Measurements from ENCODE around the gene SORCS2.

The SORCS2 gene

DNA sequence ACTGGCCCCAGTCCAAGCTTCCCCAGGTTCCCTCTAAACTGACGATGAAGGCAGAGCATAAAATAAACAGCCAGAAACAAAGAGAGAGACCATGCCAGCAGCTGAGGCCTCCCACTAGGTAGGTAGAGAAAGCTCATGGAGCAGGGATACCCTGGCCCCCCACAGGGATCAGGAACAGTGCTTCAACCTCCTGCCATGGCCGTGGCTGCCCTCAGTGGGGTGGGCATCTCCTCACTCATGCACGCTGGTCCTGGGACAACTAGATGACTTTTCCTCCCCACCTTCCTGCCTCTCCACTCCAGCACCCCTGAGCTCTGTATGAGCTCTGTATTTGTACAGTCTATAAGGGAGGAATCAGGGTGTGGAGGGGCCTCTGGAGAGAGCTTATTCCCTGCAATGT lies 360.1 kb downstream of the SORCS2 start:
- POLR2A ChIA-PET = no interaction called here

GRCh38 chr4:7553280-7553679 lies 360.9 kb downstream of the SORCS2 start:
- H3K4me3 ChIP-seq (ENCODE audit: low read depth, low read length) = no peak overlapping the region
- H3K4me1 ChIP-seq (ENCODE audit: control insufficient read depth, insufficient read depth, low read length) = no peaks in the 10 kb centered on the region
- ChIA-PET POLR2A (no interaction called here), CTCF (interaction anchor here (0.7 kb wide), 1 partner anchor 196 kb away, joined by 3 read pairs; no protein-coding TSS in a partner anchor)
- no peaks in the 10 kb centered on the region for H3K9me3 ChIP-seq (ENCODE audit: control insufficient read depth, insufficient read depth, low read depth, low read length)
- no peak overlapping the region for H3K27ac ChIP-seq (ENCODE audit: extremely low read depth, low read depth, low read length)
- TF ChIP-seq ZNF157 (tag by site-specific recombination; IDR thresholded peaks at IDR 0.05) (no peak), ZFP41 (tag by site-specific recombination; IDR thresholded peaks at IDR 0.05; ENCODE audit: borderline replicate concordance) (no peak), ZNF510 (tag by site-specific recombination; IDR thresholded peaks at IDR 0.05; ENCODE audit: insufficient replicate concordance) (no peak), ZNF155 (tag by site-specific recombination; IDR thresholded peaks at IDR 0.05) (no peak), ZNF354C (tag by site-specific recombination; IDR thresholded peaks at IDR 0.05; ENCODE audit: borderline replicate concordance, low read depth) (no peak), ZNF24 (tag by site-specific recombination; IDR thresholded peaks at IDR 0.05) (no peak), ZNF670 (tag by site-specific recombination; IDR thresholded peaks at IDR 0.05; ENCODE audit: low read depth) (no peak), ZXDB (tag by site-specific recombination; IDR thresholded peaks at IDR 0.05) (no peak), KLF16 (tag by site-specific recombination; IDR thresholded peaks at IDR 0.05) (no peak), ZNF48 (tag by site-specific recombination; IDR thresholded peaks at IDR 0.05) (no peak), ZNF223 (tag by site-specific recombination; IDR thresholded peaks at IDR 0.05) (no peak)
- TF ChIP-seq, protein P1, sequence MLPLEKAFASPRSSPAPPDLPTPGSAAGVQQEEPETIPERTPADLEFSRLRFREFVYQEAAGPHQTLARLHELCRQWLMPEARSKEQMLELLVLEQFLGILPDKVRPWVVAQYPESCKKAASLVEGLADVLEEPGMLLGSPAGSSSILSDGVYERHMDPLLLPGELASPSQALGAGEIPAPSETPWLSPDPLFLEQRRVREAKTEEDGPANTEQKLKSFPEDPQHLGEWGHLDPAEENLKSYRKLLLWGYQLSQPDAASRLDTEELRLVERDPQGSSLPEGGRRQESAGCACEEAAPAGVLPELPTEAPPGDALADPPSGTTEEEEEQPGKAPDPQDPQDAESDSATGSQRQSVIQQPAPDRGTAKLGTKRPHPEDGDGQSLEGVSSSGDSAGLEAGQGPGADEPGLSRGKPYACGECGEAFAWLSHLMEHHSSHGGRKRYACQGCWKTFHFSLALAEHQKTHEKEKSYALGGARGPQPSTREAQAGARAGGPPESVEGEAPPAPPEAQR (tag by site-specific recombination; IDR thresholded peaks at IDR 0.05) = no peak
- TF ChIP-seq, protein P2, sequence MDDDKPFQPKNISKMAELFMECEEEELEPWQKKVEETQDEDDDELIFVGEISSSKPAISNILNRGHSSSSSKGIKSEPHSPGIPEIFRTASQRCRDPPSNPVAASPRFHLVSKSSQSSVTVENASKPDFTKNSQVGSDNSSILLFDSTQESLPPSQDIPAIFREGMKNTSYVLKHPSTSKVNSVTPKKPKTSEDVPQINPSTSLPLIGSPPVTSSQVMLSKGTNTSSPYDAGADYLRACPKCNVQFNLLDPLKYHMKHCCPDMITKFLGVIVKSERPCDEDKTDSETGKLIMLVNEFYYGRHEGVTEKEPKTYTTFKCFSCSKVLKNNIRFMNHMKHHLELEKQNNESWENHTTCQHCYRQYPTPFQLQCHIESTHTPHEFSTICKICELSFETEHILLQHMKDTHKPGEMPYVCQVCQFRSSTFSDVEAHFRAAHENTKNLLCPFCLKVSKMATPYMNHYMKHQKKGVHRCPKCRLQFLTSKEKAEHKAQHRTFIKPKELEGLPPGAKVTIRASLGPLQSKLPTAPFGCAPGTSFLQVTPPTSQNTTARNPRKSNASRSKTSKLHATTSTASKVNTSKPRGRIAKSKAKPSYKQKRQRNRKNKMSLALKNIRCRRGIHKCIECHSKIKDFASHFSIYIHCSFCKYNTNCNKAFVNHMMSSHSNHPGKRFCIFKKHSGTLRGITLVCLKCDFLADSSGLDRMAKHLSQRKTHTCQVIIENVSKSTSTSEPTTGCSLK (tag by site-specific recombination; IDR thresholded peaks at IDR 0.05) = no peak
- H3K36me3 ChIP-seq (ENCODE audit: control insufficient read depth in 2 of 2, insufficient read depth in 1 of 2, low read length in 2 of 2) = no peaks in the 10 kb centered on the region

More for the DNA sequence above, 360.1 kb downstream of the SORCS2 start:
- CTCF ChIA-PET = no interaction called here
- no peak overlapping the region for H3K27ac ChIP-seq (ENCODE audit: extremely low read depth, low read depth, low read length)
- no peak overlapping the region for H3K4me3 ChIP-seq (ENCODE audit: low read depth, low read length)
- H3K9me3 ChIP-seq (ENCODE audit: control insufficient read depth, insufficient read depth, low read depth, low read length) = no peaks in the 10 kb centered on the region
- H3K36me3 ChIP-seq (ENCODE audit: control insufficient read depth in 2 of 2, insufficient read depth in 1 of 2, low read length in 2 of 2) = no peaks in the 10 kb centered on the region
- TF ChIP-seq, protein P3, sequence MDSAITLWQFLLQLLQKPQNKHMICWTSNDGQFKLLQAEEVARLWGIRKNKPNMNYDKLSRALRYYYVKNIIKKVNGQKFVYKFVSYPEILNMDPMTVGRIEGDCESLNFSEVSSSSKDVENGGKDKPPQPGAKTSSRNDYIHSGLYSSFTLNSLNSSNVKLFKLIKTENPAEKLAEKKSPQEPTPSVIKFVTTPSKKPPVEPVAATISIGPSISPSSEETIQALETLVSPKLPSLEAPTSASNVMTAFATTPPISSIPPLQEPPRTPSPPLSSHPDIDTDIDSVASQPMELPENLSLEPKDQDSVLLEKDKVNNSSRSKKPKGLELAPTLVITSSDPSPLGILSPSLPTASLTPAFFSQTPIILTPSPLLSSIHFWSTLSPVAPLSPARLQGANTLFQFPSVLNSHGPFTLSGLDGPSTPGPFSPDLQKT (IDR thresholded peaks at IDR 0.05; ENCODE audit: borderline replicate concordance, low read depth, low read length) = no peak
- TF ChIP-seq ZNF19 (tag by site-specific recombination; IDR thresholded peaks at IDR 0.05; ENCODE audit: low read depth) (no peak), ZNF768 (tag by site-specific recombination; IDR thresholded peaks at IDR 0.05) (no peak), ZNF677 (tag by site-specific recombination; IDR thresholded peaks at IDR 0.05) (no peak), ZNF48 (tag by site-specific recombination; IDR thresholded peaks at IDR 0.05) (no peak), ZNF701 (tag by site-specific recombination; IDR thresholded peaks at IDR 0.05) (no peak), BCL11A (tag by site-specific recombination; IDR thresholded peaks at IDR 0.05; ENCODE audit: low read depth) (no peak), PRDM1 (tag by site-specific recombination; IDR thresholded peaks at IDR 0.05) (no peak), WT1 (tag by site-specific recombination; IDR thresholded peaks at IDR 0.05) (no peak), ZNF341 (tag by site-specific recombination; IDR thresholded peaks at IDR 0.05; ENCODE audit: low read depth) (no peak), ZNF830 (tag by site-specific recombination; IDR thresholded peaks at IDR 0.05; ENCODE audit: low read depth) (no peak), GFI1B (tag by site-specific recombination; IDR thresholded peaks at IDR 0.05) (no peak), ZNF561 (tag by site-specific recombination; IDR thresholded peaks at IDR 0.05; ENCODE audit: borderline replicate concordance) (no peak), ZNF791 (tag by site-specific recombination; IDR thresholded peaks at IDR 0.05) (no peak), ZNF76 (tag by site-specific recombination; IDR thresholded peaks at IDR 0.05; ENCODE audit: borderline replicate concordance, low read depth) (no peak)
- TF ChIP-seq, protein P4, sequence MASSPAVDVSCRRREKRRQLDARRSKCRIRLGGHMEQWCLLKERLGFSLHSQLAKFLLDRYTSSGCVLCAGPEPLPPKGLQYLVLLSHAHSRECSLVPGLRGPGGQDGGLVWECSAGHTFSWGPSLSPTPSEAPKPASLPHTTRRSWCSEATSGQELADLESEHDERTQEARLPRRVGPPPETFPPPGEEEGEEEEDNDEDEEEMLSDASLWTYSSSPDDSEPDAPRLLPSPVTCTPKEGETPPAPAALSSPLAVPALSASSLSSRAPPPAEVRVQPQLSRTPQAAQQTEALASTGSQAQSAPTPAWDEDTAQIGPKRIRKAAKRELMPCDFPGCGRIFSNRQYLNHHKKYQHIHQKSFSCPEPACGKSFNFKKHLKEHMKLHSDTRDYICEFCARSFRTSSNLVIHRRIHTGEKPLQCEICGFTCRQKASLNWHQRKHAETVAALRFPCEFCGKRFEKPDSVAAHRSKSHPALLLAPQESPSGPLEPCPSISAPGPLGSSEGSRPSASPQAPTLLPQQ (tag by site-specific recombination; IDR thresholded peaks at IDR 0.05) = no peak
- TF ChIP-seq, protein P5, sequence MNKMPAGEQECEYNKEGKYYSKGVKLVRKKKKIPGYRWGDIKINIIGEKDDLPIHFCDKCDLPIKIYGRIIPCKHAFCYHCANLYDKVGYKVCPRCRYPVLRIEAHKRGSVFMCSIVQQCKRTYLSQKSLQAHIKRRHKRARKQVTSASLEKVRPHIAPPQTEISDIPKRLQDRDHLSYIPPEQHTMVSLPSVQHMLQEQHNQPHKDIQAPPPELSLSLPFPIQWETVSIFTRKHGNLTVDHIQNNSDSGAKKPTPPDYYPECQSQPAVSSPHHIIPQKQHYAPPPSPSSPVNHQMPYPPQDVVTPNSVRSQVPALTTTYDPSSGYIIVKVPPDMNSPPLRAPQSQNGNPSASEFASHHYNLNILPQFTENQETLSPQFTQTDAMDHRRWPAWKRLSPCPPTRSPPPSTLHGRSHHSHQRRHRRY (tag by site-specific recombination; IDR thresholded peaks at IDR 0.05) = no peak
- no peaks in the 10 kb centered on the region for H3K4me1 ChIP-seq (ENCODE audit: control insufficient read depth, insufficient read depth, low read length)

All from HEK293 (cell line).